Left renal pelvis (tissue), 4 donors: ENCODE measurements around the gene NFU1. TPM values are rescaled to one million over a fixed set of nuclear protein-coding genes. Genes with fewer than 3 reads are reported as not detected.

ENCODE experiments used
- DNase-seq, 4 donors: peaks; one replicate each; pipeline ENCODE4 v3.0.0-alpha.2; 2013; ENCODE audit warnings: low read depth in 4 of 4, low spot score in 3 of 4
- polyA plus RNA-seq, 4 donors: library from polyadenylated mRNA; unstranded; fragments of 120-200 nt; gene quantifications; one replicate each; pipeline ENCODE4 v1.2.1, GENCODE V29; 2013; ENCODE audit not compliant: insufficient read length in 4 of 4

The NFU1 gene
- 10 to 100 TPM; 47.0 to 70.4 (median 60.8) TPM for polyA plus RNA-seq

DNA sequence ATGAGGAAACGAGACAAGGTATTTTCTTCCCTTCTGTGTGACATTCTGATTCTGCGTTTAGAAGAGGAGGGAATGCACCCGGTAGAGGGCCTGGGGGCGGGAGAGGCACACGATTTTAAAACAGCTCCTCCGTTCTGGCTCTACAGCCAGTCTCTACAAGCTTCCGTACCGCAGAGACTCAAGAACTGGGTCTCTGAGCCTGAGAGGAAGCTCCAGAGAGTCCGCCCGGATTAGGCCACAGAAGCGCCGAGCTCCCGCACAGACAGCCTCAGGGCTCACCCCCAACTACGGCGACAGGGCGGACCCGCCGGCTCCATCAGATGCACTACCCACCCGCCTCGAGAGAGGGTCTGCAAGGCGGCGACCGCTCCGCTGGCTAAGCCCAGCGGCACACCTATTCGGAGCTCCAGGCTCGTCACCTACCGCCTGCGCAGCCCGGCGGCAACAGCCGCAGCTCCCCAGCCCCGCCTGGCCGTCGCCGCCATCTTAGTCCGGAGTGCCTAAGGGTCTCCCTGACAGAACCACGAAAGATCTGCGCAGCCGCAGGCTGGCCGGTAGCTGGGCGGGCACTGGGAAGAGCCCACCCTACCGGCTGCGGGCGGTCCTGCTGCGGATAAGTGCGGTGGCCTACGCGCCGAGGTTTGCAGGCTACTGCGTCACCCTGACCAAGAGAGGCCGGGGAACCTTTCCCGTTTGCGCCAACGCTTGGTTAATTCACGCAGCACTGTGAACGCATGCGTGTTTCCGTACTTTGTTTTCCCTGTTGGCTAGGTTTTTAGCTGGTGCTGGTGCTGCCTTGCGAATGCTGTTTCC is at the start of gene NFU1:
Gene NFU1 (minus strand): TSS at position 498 of the 813 bp plus-strand sequence. CDS start 13 bp downstream, at position 485.
- peak; percentile 84 to 89 (median 84) for DNase-seq

DNA sequence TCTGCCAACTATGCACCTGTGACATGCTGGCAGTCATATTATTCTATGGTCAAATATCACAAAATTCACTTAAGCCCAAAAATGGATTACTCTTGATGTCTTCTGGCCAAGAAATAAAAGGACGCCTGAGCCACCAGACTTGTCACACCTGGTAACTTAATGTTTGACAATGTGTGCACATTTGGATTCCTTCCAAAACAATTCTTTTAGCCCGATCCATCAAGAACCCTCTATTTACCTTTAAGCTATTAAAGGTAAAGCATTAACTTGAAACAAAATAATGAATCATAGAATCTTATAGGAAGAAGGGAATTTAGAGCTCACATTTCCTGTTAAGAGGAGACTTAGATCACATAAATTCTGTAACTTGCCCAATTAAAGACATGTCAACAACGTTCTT is 46.5 kb upstream of the NFU1 start:
- no peak for DNase-seq

DNA sequence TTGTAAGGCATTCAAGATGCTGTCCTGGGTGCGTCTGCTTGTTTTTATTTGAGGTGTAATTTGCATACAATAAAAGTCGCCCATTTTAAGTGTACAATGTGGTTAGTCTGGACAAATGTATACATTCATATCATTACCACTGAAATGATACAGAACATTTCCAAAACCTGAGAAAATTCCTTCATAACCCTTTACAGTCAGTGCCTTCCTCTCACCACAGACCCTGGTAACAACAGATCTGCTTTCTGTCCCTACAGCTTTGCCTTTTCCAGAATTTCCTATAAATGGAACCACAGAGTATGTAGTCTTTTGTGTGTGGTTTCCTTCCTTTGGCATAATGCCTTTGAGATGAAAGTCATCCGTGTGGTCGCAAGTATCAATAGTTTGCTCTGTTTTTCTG is 45.8 kb upstream of the NFU1 start:
- DNase-seq = no peak

DNA sequence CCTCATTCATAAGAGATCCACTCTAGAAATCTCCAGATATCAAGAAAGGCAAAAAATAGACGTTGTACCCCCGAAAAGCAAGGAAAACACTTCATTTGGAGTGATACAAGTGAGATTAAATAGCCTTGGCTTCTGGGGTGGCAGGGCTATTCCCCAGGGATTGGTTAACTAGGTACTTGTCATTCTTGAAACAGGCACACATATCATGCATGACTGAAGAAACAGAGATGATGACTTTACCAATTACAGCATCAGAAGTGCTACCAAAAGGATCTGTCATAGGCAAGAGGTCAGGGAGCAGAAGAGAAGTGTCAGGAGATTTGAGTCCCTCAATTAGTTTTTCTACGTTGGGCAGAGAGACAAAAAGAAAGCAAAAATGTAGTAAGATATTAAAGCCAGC is 45.2 kb upstream of the NFU1 start:
- no peak for DNase-seq

DNA sequence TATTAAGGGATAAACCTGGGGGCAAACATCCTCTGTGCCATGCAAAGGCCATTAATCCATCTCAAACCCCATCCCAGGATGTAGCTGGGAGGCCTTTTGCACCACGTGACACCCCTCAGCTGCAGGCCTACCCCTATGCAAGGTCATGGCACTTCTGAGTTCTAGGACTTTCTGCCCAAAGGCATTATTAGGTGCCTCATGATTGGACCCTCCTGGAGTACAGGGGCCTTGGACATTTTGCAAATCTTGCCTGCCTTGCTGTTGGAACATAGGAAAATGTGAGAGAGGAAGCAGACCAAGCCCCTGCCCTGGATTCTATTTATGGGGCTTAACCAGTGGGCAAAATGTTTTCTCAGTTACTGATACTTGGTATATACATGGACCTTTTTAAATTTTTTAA is 44.2 kb upstream of the NFU1 start:
- no peak for DNase-seq

DNA sequence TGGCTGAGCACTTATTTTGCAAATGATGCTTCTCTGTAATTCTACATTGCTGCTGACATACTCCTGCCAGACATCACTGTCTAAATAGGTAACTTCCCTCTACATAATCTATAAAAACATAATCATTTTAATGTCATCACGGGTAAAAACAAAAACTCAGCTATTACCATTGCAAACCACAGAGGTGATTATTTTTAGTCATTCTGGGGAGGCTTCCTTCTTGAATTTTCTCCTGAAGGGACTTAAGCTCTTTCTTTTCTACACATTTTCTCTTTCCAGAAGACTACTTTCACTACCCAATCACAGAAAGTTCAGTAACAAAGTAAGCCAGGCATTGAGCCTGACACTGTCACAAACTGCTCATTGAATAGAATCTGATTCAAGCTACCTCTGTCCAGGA is 40.4 kb upstream of the NFU1 start:
- no peak for DNase-seq

DNA sequence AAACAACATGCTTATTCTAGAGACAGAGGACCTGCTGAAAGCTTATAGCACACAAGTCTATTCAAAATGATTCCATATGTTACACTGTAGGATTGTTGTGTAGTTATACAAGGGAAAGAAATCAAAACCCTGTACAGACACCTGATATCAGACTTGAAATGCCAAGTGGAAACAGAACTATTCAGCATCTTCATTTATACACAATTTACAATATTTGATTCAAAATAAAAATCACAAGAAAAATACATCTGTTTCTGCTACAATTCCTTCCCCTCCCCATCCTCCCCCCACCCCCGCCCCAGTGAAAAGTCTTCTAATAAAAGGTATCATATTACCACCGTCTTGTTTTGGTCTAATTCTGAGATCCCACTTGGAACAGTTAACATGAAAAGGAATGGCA is 37.5 kb upstream of the NFU1 start:
- DNase-seq = no peak

DNA sequence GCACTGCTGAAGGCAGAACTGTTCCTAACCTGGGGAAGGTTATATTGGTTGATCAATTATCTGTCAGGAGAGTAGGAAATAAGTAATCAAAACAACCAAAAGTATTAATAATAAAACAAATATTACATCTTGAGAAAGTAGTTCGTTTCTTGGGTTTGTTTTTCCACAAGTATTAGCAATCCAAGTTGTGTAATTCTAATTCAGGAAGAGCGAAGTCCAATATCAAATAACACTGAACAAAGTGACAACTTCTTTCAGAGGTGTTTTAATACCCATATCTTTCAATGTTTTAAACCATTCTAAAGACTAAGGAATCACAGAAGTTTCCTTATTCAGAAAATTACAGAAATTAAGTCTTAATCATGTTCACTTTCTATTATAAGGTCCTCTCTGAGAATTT is 34.6 kb upstream of the NFU1 start:
- DNase-seq = no peak

DNA sequence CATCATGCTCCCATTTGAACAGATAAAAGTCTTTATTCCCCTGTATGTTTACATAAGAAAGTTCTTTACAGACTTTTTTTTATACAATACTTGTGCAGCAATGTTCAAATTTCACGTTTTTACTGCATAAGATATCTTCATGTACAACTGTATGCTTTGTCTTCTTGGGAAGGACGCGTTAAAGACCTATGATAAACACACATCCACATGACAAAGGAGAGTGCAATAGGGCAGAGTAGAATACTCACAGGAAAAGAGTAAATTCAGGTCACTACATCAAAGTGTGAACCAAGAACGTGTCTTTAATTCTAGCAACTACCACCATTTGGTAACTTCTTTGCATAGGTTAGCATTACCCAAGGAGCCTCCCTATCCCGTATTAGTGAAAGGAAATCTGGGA is 33.7 kb upstream of the NFU1 start:
- DNase-seq = no peak

DNA sequence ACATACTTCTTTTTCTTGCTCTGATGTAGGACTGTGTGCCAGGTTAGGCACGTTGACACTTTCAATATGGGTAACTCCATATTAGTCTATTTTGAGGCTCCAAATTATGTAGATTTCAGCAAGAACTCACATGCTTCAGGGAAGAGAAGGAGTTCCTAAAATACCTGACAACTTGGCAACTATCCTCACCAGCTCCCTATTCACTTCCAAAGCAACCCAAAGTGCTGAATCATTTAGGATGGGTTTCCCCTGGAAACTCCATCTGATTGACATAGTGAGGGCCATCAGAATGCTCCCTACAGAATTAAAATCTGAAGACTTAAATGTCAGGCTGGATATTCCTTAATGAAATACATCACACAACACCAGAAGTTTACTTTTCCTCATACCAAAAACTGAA is 32.5 kb upstream of the NFU1 start:
- no peak for DNase-seq

DNA sequence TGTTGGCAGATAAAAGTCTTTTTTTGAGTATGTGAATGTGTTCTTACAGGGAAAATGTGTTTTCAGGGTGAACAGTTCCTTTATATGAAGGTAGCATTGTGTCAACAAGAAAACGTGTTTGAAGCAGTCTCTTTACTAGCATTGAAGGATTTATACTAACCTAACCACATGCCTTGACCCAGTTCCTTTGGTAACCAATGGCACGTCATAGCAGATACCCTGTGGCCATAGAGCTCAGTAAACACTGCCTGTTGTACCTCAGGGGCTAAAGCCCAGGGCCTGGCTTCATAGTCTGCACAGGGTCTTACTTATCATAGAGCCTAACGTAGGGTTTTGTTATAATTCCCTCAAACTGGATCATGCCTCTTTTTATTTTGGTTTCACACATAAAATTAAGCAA is 32.1 kb upstream of the NFU1 start:
- no peak for DNase-seq

DNA sequence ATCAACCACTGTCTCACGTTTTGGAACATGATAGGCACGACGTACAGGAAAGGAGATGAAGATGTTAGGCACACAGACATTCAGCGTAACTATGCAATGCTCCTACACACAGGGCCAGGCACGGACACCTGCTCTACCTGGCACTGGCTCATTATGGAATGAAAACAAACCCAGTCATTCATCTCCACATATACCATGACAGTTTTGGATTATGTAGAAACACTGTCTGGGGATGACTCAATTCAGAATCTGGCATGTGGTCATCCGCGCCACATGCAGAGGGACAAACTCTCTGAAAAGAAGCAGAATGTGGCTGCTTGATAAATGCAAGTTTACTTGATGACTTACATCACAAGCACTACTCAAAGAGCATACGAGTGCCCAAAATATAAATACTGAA is 29.5 kb upstream of the NFU1 start:
- no peak for DNase-seq

DNA sequence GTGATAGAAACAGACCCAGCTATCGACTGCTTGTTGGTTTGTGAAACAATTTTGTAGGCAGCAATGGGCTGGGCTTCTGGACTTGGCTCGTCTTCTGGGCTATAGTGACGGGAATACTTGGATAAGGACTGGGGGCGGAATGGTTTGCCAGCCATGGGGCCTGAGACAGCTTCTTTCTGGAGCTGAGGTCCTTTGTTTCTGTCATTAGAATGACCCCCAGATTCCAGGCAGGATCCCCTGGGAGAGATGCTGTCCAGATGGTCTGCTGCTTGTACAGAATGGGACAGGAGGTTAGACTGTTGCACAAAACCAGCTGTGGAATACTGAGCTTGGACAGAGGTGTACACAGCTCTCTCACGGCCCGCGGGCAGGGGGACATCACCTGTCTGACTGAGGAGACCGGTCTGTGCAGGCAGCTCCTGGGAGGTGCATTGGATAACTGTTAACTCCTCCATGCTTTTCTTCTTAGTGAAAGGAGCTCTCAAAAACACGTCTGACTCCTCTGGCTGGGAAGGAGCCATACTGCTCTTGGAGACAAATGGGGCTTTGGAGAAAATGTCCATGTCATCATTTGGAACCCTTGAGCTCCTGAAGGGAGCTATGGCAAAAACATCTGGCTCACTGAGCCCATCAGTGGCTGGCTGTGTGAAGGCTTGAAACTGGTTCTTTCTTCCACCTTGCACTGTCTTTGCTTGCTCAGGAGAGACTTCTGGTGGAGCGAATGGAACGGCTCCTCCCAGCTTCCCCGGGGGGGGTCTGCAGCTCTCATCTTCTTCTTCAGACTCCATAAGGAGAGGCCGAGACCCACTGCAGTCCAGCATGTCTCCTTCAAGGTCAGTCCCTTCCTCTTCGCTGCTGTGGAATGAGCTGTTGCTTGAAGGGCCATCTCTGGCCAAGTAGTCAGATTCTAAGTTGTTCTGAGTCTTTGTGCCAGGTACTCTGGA is 28.6 kb upstream of the NFU1 start:
- DNase-seq = no peak

DNA sequence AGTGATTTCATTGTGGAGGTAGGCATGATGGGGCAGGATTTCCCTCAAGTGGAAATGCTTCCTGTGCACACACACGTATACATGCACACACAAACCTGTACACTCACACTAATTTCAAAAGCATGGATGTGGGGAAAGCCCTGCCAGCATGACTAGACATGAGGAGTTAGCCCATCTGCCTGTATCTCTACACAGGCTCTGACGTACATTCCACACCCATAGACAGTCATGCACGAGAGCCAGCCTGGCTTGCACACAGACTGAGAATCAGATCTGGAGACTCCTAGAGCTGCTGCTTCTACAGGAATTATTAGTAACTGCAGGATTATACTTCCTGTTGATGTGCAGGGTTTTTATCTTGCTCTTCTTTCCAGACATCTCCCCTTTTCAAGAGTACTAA is 27.3 kb upstream of the NFU1 start:
- DNase-seq = no peak

DNA sequence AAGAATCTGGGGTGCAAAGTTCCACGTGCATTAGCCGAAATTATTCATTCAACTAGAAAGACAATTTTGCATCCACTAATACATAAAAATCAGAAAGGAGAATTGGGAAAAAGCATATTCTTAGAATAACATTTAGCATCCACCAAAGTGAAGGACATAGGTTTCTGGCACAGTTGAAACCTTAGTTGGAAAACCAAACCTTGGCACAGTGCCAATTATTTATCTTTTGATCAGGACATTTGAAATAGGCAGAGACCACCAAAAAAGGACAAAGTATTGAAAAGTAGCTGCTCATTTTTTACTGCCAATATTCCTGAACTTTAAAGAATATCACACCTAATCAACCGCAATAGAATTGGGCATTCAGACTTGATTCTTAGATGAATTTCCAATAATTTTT is 25.5 kb upstream of the NFU1 start:
- DNase-seq = no peak

DNA sequence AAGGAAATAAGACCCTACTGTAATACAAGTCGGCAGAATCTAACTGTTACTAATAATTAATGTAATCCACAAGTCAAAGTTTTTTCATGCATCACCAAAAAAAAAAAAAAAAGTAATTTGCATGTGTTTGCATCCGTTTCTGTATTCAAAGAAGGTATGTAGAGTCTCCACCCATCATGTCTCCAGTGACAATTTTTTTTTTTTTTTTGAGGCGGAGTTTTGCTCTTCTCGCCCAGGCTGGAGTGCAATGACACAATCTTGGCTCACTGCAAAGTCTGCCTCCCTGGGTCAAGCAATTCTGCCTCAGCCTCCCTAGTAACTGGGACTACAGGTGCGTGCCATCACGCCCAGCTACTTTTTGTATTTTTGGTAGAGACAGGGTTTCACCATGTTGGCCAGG is 24.2 kb upstream of the NFU1 start:
- no peak for DNase-seq

DNA sequence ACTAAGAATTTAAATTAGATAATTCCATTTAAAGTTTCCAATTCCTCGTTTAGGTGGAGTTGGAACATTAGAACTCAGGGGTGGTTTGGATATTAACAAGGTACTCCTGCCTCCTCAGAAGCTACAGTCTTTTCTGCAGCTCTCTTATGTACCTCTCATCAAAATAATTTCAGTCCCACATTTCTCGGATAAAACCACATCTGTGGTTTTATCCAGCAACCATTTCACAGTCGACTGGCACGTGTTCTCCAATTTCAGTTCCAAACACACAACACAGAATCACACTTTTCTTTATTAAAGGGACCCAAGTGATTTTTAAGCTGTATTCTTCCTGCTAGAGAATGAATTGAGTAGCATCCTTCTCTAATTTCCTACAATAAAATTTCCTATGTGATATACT is 22.7 kb upstream of the NFU1 start:
- DNase-seq = no peak

DNA sequence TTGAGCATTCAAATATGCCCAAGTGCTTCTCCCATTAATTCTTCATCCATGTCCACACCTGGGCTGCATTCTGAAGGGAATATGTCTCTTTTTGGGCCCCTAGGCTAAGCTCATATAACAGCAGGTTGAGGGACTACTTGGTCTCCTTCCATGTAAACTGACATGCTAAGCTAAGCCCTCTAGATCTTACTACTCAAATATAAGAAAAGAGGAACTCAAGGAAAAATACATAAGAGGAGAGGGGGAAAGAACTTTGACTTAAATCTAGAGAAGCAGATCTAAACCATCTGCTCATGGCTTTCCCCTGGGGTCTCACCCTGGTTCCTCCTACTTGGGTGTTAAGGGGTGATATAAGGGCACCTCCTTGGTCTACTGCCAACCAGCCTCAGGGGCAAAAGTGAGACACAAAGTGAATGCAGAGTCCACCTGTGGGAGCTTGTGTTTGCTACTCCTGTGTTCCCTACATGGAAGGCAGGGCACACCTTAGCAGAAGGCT is 19.8 kb upstream of the NFU1 start:
- no peak for DNase-seq

DNA sequence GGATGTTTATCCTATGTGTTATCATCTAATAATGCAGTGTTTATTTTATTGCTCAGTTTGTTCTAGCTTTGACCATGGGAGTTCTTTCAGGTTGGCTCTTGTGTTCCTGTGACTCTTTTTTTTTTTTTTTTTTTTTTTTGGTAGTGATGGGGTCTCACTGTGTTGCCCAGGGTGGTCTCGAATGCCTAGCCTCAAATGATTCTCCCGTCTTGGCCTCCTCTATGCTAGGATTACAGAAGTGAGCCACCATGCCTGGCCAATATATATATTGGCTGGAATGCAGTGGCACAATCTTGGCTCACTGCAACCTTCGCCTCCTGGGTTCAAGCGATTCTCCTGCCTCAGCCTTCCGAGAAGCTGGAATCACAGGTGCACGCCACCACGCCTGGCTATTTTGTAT is 18.9 kb upstream of the NFU1 start:
- DNase-seq = no peak

DNA sequence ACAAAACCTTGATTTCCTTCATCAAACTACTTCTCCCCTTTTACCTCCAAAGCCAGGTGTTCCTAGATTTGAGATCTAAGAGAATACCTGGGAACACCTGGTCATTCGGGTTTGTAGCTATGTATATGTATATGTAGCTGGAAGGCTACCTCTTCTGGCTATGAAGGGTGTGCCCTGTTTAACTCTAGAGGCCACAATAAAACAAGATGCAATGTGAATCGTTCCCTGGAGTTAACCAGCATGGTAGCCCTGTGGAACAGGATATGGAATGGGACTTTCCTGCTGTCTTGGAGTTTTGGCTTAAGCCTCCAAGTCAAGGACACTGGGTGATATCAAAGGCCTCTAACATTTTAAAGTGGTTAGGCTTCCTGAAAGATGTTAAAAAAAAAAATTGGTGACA is 17.7 kb upstream of the NFU1 start:
- DNase-seq = no peak

DNA sequence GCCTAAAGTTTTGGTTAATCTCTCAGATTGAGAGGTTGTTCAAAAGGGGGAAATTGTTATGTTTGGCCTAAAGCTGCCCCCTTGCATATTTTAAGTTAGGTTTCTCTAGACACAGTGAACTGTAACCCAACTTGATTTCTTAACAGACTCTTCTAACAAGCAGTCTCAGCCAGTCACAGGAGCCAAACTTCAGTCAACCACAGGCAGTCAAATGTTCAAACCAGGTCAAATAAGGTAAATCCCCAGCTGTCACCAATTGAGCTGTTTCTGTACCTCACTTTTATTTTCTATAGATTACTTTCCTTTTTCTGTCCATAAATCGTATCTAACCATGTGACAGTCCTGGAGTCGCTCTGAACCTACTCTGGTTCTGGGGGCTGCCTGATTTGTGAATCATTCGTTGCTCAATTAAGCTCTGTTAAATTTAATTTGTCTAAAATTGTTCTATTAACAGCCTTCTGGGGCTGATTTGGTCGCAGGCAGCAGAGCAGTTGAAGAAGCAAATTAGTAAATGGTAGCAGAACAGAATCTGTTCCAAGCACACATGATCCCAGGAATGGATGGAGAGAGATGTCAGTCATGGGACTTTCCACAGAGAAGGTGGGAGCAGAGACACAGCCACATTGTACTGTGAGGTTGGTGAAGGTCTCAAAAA is 16.4 kb upstream of the NFU1 start:
- no peak for DNase-seq
